Nephron (organoid): ENCODE results near the gene HS6ST1.

Experiments
- H3K27ac Mint-ChIP-seq, 3 experiments: 2 replicates each; pipeline ENCODE4 v1.8.0; 2020; ENCODE audit warnings: mixed read lengths in 3 of 3, mild to moderate bottlenecking in 2 of 3, moderate library complexity in 1 of 3
- H3K27me3 Mint-ChIP-seq: 2 replicates; pipeline ENCODE4 v1.8.0; 2021; ENCODE audit warnings: low read depth, mild to moderate bottlenecking, moderate library complexity, mixed read lengths
- H3K36me3 Mint-ChIP-seq: 2 replicates; pipeline ENCODE4 v1.8.0; 2020; ENCODE audit warnings: low read depth, mixed read lengths
- H3K4me1 Mint-ChIP-seq: 2 replicates; pipeline ENCODE4 v1.8.0; 2020; ENCODE audit warnings: mixed read lengths
- H3K4me3 Mint-ChIP-seq, 3 experiments: 2 replicates each; pipeline ENCODE4 v1.8.0; 2020; ENCODE audit warnings: mild to moderate bottlenecking in 3 of 3, mixed read lengths in 3 of 3, moderate library complexity in 2 of 3
- H3K9me3 Mint-ChIP-seq: 2 replicates; pipeline ENCODE4 v1.8.0; 2020; ENCODE audit warnings: mixed read lengths
- CTCF ChIP-seq, 3 experiments: fragments of 200-600 bp; sonication (generic); IDR thresholded peaks; one replicate each; pipeline ENCODE4 v1.5.0; 2021; ENCODE audit warnings: antibody characterized with exemption in 3 of 3; ENCODE audit not compliant: unreplicated experiment in 3 of 3

HS6ST1 gene

GRCh38 chr2:128359841-128360240 is 41.2 kb upstream of the HS6ST1 start:
- TF ChIP-seq CTCF (IDR thresholded peaks at IDR 0.05; ENCODE audit: unreplicated experiment in 3 of 3), result no peak
- Mint-ChIP-seq H3K27ac (no peak overlapping the region), H3K36me3 (no peaks in the 10 kb centered on the region), H3K27me3 (peaks cover 4% of the 10 kb centered on the region), H3K9me3 (peaks cover 4% of the 10 kb centered on the region), H3K4me3 (no peak overlapping the region), H3K4me1 (peaks cover 35% of the 10 kb centered on the region)

GRCh38 chr2:128358941-128359731 is 40.5 kb upstream of the HS6ST1 start:
- TF ChIP-seq CTCF (IDR thresholded peaks at IDR 0.05; ENCODE audit: unreplicated experiment in 3 of 3), result no peak
- Mint-ChIP-seq H3K36me3 (no peaks in the 10 kb centered on the region), H3K4me1 (peaks cover 33% of the 10 kb centered on the region), H3K27me3 (peaks cover 4% of the 10 kb centered on the region), H3K9me3 (peaks cover 8% of the 10 kb centered on the region), H3K27ac (no peak overlapping the region), H3K4me3 (no peak overlapping the region)

- Mint-ChIP-seq H3K4me1 (peaks cover 19% of the 10 kb centered on the region), H3K9me3 (peaks cover 11% of the 10 kb centered on the region), H3K36me3 (no peaks in the 10 kb centered on the region), H3K27ac (peak overlapping the region in 1 of 3 experiments; percentile 46), H3K27me3 (no peaks in the 10 kb centered on the region), H3K4me3 (no peak overlapping the region)
- TF ChIP-seq CTCF (IDR thresholded peaks at IDR 0.05; ENCODE audit: unreplicated experiment in 3 of 3), result no peak
Measured at GRCh38 chr2:128357506-128358370, 39.1 kb upstream of the HS6ST1 start.

GRCh38 chr2:128356127-128356526 is 37.5 kb upstream of the HS6ST1 start:
- no peak overlapping the region for H3K27ac Mint-ChIP-seq
- no peak for TF ChIP-seq CTCF (IDR thresholded peaks at IDR 0.05; ENCODE audit: unreplicated experiment in 3 of 3)

GRCh38 chr2:128354726-128355470 is 36.2 kb upstream of the HS6ST1 start:
- Mint-ChIP-seq H3K36me3 (peaks cover 3% of the 10 kb centered on the region), H3K27ac (no peak overlapping the region), H3K4me1 (no peaks in the 10 kb centered on the region), H3K9me3 (peaks cover 30% of the 10 kb centered on the region), H3K4me3 (no peak overlapping the region), H3K27me3 (no peaks in the 10 kb centered on the region)
- TF ChIP-seq CTCF (IDR thresholded peaks at IDR 0.05; ENCODE audit: unreplicated experiment in 3 of 3), result no peak

More at GRCh38 chr2:128356127-128356526, 37.5 kb upstream of the HS6ST1 start:
- Mint-ChIP-seq H3K4me3 (no peak overlapping the region), H3K4me1 (peaks cover 3% of the 10 kb centered on the region), H3K36me3 (peaks cover 3% of the 10 kb centered on the region), H3K27me3 (no peaks in the 10 kb centered on the region), H3K9me3 (peaks cover 19% of the 10 kb centered on the region)
